Hepatic stellate cell (primary cell): Measurements from ENCODE around the gene GALNT16.

Experiments used
- DNase-seq: peaks from one replicate; pipeline ENCODE4 v3.0.0; 2011; ENCODE audit warnings: low spot score

GALNT16 gene

DNA sequence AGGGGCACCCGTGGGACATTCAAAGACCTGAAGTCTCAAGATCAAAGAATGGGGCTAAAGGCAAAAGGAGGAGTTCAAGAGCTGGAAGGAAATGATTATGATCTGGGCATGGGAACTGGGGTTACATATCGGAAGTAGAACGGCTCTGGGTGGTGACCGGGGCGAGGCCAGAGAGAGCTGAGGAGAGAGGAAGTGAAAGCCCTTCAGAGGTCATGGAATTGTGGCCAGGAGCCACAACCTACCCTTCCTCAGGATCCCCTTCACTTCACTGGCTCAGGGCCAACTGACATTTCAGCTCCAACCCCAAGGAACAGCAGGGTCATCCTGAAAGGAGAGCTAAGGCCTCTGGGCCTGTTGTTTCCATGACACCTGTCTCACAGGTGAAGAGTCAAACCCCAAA, 57.8 kb downstream of the GALNT16 start:
- DNase-seq: no peak

- DNase-seq: no peak
Measured at GRCh38 chr14:69318241-69318640, 58.3 kb downstream of the GALNT16 start.

GRCh38 chr14:69318901-69319475, 59.0 kb downstream of the GALNT16 start:
- DNase-seq: no peak

- no peak for DNase-seq
Measured at GRCh38 chr14:69319911-69320310, 60.0 kb downstream of the GALNT16 start.

DNA sequence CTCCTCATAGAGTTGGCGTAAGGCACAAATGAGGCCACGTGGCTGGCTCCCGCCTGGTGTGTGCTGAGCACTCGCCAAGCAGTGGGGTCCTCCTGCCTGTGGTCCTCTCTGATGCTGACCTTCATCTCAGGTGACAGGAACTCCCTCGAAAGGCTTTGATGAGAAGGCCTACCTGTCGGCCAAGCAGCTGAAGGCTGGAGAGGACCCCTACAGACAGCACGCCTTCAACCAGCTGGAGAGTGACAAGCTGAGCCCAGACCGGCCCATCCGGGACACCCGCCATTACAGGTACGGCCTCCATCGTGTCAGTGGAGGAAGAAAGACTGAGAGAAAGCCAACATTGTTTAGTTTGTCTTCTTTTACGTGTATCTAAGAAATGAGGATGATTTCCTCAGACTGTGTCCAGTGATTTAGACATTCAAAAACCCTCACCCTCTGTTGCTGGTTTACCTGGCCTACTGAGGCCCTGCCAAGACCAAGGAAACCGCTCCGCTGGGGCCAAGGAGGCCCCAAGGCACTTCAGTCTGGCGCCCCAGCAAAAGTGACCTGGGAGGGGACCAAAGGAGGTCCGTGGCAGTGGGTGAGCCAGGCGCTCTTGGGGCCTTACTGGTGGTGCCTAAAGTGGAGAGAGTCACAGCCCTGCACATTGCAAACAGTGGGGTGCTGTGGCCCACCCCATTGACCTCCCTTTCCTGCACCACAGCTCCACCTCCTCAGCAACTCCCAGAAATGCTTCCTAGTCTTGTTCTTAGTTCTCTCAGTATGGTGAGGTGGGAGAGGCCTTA, 60.8 kb downstream of the GALNT16 start:
- no peak for DNase-seq

DNA sequence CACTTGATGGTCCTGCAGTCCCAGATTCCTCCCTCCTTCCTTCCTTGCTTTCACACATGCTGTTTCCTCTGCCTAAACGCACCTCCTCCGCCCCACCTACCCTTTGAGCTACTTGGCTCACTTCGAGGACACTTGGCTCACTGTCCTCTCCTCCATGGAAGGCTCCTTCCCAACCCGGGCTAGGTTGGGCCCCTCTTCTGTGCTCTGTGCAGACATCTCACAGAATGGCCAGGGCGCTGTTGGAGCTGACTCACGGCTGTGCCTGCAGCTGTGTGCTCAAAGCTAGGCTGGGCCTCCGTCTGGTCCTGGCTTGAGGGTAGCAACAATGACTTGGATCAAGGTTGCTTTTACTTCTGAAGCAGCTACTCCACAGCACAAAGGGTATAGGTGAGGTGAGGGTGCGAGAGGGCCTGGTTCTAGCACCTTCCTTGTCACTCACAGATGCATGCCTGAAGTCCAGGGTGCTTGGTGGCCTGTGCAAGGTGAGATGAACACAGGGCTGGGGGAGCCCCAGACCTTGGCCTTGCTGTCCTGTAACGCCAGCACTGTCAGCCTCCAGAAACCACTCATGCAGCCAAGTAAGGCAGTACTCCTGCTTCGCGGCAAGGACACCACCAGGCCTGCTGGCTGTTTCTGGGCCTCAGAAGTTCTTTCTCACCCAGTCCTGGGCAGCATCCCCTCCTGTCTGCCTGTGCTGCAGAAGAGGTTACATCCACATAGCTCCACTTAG, 61.8 kb downstream of the GALNT16 start:
- DNase-seq: no peak

DNA sequence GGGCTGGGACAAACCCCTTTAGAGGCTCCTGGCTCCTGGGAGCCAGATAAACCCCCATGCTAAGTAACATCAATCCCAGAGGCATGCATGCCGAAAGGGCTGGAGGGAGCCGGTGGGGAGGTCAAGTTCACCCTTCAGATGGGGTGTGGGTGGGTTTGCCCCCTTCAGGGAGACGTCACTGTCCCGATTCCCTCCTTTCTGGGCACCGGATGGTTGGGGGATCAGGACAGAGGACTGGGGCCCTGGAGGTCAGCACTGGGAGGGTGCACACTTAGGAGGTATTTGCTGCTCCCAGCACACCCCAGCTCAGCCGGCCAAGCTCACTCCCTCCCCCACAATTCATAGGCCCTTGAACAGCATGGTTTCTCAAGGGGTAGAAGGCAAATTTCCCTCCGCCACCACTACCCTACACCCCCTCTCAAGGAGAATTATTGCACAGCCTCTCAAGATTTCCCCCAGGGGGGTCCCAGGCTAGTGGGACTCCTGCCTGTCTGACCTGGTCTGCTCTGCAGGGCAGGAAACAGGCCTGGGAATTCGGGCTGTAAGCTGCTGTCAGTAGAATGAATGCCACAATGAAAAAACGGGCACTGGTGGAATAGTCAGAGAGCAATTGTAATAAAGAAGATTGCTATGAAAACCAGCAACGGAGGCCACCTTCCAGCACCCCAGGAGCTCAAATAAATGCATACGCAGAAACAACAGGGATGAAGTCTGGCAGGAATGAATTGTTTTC, 63.5 kb downstream of the GALNT16 start:
- no peak for DNase-seq

- DNase-seq: no peak
Measured at GRCh38 chr14:69323999-69324282, 64.0 kb downstream of the GALNT16 start.

- DNase-seq: no peak
Measured at GRCh38 chr14:69324341-69324931, 64.5 kb downstream of the GALNT16 start.

DNA sequence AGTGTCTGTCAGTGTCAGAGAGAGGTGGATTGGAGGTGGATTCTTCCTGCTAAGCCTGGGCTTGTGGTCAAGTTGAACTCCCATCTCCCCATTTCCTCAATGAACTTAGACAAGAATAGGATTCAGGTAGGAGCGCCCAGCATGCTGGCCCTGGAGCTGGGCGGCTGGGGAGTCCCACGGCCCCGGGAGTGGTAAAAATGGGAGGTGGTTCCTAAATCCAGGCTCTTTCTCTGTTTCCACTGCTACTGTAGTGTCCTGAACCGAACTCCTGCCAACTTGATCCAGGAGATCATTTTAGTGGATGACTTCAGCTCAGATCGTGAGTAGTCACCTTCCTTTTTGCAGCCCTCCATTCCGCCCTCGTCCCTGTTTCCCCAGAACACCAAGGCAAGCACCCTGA, 65.1 kb downstream of the GALNT16 start:
- no peak for DNase-seq

- no peak for DNase-seq
Measured at GRCh38 chr14:69325646-69326265, 65.8 kb downstream of the GALNT16 start.

GRCh38 chr14:69326611-69327010, 66.7 kb downstream of the GALNT16 start:
- DNase-seq: no peak

DNA sequence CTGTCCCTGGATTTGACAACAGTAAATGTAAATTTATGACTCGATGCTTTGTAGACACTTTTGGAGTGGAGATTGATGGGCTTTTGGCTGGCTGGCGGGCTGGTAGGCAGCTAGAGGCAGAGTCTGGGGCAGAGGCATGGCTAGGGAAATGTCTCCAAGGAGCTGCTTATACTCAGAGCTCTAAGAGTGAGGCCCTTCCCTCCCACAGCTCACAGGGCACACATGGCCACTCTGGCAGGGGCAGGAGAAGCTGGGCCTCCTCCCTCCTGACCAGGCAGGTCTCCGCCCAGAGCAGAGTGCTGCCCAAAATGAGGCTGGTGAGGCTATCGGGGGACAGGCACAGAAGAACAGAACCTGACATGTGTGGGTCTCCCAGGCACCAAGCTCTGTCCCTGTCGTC, 67.5 kb downstream of the GALNT16 start:
- no peak for DNase-seq

- no peak for DNase-seq
Measured at GRCh38 chr14:69328317-69328716, 68.4 kb downstream of the GALNT16 start.

- no peak for DNase-seq
Measured at GRCh38 chr14:69328765-69329164, 68.8 kb downstream of the GALNT16 start.

- DNase-seq: no peak
Measured at GRCh38 chr14:69331206-69331605, 71.2 kb downstream of the GALNT16 start.

DNA sequence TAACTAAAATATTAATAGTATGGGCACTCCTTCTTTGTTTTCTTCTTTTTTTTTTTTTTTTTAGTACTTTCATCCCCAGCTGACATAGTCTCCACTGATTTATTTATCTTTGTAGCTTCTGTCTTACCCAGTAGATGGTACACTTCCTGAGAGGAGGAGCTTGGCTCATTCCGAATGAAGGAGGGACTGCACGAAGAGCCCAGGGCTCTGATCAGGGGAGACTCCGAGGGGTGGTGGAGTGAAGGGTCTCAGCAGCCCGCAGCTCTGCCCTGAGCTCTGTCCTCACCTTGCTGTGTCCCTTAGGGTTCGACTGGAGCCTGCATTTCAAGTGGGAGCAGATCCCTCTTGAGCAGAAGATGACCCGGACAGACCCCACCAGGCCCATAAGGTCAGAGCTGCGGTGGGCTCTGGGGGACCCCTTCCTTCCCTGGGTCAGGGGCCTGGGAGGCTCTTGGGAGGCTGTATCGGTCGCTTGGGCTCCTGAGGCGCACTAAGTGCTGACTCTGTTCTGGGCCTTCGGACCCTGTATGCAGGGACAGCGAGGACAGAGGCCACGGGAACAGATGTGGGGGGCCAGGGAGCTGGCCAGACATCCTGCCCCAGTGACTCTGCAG, 72.9 kb downstream of the GALNT16 start:
- DNase-seq: no peak

DNA sequence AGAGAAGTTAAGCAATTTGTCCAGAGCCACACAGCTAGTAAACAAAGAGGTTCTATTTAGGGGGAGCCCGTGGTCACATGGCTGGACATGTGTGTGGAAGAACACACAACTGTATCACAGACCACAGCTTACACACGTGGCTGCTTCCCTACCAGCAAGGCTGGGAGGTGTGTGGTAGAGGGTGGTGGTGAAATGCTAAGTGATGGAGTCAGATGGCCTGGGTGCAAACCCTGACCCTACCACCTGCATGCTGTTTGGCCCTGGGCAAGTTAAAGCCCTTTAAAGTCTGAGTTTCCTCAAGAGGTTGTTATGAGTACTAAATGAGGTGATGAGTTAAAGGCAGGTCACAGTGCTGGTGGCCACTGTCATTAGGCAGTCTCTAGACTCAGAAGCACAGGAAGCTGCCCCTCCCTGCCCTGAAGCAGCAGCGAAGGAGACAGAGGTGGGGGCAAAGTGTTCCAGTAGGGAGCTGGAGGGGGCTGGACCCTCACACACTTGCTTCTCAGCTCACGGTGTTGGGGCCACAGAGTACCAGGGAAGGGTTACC, 73.9 kb downstream of the GALNT16 start:
- no peak for DNase-seq

- DNase-seq: no peak
Measured at GRCh38 chr14:69334576-69334975, 74.6 kb downstream of the GALNT16 start.

DNA sequence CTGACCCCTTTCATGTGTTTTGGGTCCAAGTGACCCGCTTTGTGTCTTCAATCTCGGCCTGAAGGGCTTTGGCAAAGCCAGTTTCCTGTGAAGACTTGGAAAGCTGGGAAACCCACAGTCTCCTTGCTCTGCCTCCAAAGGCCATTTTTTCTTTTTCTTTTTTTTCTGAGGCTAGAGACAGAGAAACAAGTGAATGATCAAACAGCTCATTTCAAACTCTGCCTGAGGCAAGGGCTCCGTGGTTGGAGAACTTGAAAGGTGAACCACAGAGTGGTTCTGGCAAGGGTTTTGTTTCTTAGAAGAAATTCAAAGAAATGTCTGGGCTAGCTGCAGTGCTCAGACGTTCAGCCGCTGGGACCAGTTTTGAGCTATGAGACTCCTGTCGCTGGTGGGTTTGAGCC, 75.4 kb downstream of the GALNT16 start:
- DNase-seq: no peak

- DNase-seq: no peak
Measured at GRCh38 chr14:69337984-69338383, 78.0 kb downstream of the GALNT16 start.
